CD4-positive, alpha-beta T cell treated with Interleukin-1 beta for 1 hour (primary cell): ENCODE measurements around the gene ATXN1.

ENCODE experiments used
- DNase-seq, 2 donors: peaks; one replicate each; pipeline ENCODE4 v3.0.0-alpha.2; 2020 to 2022

Gene ATXN1

DNA sequence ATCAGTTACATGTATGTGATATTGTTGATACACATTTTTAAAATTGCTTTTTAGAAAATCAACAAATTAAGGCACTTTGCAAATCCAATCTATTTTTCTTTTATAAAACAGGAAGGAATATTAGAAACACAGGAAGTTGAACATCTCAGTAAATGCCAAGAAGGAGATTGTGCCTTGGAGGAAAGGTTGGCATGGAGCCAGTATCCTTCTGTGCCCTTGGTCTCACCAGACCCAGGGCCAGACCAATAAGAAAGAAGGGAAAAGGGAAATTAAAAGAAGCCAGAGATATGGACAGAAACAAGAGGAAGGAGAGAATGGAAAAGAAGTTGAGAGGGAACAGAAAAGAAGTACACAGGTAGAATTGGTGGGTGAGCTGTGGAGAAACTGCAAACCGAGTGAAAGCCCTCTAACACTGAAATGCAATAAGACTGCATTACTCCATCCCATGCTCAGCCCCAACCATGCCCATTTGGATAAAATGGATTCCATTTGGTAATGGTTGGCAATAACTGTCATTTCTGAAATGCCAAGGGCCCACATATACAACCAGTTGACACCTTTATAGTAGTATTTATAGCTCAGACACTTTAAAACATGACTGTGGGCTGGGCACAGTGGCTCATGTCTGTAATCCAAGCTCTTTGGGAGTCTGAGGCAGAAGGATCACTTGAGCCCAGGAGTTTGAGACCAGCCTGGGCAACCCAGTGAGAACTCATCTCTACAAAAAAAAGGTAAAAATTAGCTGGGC is 389.1 kb downstream of the ATXN1 start:
- DNase-seq, result no peak

DNA sequence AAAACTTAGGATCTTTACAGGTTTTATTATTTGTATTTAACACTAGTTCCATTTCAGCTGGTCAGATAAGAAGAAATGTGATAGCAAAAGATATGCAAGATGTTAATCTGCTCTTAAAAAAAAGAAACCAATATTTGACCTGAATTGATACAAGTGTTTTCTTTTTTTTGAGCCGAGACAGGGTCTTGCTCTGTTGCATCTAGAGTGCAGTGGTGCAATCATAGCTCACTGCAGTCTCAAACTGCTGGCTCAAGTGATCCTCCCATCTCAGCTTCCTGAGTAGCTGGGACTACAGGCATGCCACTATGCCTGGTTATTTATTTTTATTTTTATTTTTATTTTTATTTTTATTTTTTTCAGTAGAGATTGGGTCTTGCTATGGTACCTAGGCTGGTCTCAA is 389.9 kb downstream of the ATXN1 start:
- no peak for DNase-seq

DNA sequence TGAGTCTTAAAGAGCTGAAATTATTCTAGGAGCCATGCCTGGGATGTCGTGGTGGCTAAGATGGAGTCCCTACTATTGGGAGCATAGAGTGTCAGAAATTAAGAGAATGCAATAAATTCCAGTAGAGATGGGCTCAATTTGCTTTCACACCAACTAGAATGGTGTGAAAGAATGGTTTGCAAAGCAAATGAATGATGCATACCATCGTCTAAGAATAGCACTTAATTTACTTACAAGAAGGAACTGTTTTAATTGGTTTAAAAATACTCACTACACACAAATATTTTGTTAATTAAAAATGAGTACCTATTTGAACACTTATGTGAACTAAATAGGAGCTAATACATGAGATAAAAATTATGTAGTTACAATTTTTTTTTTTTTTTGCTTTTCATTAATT is 390.3 kb downstream of the ATXN1 start:
- DNase-seq, result no peak

DNA sequence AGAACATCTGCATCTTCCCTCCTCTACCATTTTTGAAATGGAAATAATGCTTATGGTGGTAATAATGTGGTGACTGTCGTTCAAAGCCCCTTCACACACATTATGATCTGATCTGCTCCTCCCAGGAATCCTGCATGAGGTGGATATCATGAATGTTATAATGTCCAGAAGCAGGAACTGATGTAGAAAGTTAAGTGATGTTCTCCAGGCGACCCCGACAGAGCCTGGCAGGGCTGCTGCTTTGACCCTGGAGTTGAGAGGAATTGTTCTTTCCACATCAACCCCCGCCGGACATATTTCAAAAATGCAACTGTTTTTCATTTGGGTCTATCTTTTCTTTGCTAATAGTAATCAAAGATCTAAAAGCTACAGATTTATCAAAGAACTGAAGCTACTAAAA is 391.3 kb downstream of the ATXN1 start:
- no peak for DNase-seq

DNA sequence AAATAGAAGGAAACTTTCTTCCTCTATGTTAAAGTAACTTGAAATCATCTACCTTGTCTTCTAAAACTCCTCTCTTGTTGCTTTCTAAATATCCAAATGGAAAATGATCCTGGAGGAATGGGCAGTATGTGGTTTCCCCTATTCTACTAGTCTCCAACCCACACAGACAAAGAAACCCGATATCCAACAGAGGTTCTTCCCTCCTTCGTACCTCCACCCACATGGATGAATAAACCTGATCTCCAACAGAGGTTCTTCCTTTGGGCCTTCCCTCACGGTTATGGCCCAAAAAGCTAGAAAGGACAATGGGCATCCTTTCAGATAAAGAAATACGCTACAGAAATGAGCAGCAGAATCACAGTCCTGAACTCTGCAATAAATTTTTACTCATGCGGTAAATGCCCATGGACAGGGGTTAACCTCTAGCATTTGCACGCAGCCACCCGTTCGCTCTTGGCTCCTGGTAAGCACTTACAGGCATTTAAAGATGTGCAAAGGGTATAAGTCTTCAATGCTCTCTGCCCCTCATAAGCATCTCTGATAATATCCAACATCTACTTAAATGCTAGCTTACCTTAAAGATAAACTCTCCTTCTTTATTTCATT is 392.0 kb downstream of the ATXN1 start:
- no peak for DNase-seq

DNA sequence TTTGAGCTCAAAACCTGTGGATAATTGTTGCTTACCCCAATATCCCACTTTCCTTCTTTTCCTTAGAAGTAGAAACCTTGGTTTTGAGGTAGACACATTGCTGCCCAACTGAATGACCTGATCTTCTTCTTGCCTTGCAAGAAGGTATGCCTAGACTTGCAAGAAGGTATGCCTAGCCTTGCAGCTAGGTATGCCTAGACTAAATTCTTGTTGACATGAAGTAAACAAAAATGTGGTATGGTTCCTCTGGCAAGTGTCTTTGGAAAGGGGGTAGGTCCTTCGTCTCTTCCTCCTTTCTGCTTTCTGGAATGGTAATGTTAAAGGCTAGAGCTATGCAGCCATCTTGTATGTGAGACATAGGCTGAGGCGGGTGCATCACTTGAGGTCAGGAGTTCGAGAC is 393.7 kb downstream of the ATXN1 start:
- DNase-seq, result no peak

DNA sequence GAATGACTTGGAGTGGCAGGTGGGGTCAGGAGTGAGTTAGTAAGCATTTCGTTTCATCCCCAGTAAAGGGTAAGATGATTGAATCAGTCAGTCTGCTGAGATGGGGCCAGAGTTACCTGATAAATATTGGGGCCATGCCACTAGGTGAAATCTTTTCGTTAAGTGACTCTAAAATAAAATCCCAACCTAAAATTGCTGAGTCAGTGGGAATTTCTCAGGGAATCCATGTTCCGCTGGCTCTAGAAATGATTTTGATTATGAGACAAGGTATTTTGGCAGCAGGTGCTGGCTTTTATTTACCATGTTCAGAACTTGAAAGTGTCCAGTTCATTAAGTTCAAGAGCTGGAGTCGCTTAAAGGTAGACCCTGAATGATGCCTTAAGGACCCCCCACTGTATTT is 397.5 kb downstream of the ATXN1 start:
- no peak for DNase-seq

DNA sequence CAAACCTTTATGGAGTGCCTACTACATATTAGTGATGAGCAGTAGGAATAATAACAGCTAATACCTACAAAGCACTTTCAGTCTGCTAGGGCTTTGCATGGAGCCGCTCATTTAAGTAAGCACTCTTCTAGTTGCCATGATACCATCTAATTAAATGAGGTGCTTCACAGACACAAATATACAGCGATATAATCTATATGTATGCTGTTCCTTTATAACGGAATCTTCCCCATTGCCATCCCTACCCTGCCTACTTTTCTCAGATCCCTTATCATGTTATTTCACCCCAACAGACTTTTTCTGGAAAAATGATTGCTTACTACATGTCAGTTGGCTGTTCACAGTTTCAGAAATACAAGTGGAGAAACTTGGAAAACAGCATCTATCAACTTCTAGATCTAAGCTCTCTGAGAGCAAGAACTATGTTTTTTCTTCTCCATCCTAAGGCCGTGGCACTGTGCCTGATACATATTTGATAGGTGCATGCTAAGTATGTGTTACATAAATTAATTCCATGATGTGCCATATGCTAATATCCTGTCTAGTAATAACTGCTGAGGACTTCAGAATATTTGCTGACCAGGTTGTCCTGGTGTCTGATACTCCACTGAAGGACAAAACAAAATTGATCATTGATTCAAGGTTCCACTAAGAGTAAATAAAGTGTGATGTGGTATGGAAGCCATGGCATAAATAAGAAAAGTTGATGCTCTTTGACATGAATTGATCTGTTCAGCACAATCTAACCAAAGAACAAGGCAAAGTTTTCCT is 398.3 kb downstream of the ATXN1 start:
- DNase-seq, result no peak

DNA sequence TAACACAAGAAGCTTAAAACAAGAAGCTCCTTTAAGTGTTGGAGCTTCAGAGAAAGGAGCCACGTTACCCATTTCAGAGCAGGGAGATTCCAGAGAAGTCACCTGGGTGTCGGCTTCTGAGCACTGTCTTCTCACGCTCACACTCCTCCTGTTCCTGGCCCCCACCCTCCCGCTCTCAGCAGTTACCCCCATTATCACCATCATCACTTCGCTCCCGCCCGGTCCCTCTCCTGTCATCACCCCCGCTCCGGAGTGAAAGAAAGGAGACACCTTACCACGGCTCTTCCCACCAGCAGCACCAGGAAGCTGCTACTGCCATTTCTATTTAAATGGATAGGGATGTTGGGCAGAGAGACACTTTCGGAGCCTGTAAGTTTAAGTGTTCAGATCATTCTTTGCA is 399.0 kb downstream of the ATXN1 start:
- no peak for DNase-seq

DNA sequence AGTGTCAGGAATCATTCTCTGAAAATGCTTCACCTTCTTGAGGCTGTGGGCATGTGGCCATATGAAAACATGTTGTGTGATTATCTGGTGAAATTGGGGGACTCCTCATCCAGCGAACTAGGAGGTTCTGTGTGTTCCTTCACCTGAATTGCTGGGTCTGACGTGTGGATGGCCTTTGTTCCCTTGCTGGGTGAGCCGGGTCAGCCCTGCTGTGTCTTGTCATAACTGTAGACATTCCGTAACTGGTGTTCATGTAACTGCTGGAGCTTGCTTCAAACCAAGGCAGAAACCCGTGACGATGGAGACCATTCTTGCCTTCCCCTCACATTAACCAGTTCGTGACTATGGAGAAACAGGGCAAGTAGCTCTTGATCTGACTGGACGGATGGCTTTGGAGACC is 399.4 kb downstream of the ATXN1 start:
- no peak for DNase-seq

DNA sequence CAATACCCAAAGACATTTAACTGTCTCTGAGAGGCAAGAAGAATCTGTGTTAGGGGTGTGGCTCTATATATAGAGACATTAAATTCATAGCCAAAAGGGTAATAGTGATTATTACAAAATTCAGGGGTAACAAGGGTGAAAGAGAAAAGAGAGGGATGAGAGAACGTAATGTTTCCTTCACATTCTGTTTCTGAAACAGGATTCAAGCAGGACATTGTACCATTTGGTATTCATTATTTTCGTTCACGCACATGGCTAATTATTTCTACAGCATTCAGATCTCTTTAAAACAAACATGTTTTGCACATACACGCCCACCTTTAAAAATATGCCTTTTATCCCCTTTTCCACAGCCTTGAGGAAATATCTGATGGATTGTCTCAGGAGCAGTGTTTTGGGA is 400.1 kb downstream of the ATXN1 start:
- no peak for DNase-seq

DNA sequence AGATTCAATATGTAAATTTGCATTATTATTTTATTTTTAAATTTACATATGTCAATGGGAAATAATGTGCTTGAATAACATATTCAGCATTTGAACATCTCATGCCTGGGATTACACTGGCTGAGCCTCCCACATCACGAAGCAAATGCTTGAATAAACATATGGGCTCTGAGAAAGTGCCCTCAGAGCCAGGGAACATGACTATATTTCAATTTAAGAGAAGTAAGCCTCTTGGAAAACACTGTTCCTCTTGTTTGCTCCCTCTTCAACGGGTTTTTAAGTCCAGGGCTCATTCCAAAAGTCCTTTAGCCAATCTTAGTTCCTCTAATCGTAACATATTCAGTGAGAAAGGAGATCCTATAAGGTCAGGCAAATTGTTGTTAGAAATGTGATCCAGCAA is 400.9 kb downstream of the ATXN1 start:
- no peak for DNase-seq

DNA sequence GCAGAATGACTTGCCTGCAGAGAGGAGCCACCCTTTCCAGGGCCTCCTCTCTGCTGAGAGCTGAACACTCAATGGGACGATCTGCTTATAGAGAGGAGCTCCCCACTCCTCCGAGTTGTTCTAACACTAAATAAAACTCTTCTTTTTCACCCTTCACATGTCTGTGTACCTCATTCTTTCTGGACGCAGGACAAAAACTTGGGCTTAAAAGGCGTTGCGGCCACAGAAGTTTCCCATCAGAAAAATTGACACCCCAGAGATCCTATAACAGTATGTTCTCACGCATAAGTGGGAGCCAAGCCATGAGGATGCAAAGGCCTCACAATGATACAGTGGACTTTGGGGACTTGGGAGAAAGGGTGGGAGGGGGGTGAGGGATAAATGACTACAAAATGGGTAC is 401.7 kb downstream of the ATXN1 start:
- DNase-seq, result no peak

DNA sequence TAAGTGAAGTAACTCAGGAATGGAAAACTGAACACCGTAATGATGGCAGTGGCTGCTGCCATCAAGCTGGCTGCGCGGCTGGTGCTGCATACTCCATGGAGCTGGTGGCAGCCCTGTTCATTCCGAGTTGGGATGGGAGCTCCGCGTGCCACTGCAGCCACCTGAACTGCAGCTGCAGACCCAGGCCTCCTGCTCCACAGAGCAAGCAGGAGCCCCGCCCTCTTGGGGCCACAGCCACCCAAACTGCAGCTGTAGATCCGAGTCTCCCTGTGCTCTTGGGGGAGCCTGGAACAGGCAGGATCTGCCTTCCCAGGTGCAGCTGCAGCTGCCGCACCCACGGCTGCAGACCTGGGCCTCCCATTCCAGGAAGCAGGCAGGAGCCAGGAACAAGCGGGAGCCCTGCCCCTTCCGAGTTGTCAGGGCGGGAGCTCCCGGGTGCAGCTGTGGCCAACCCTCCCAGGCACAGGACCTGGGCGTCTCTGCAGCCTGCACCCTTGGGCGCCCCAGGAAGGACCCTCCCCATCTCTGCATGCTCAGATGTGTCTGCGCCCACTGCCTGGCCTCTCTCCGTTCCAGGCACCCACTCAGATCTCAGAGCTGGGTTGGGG is 402.6 kb downstream of the ATXN1 start:
- no peak for DNase-seq

DNA sequence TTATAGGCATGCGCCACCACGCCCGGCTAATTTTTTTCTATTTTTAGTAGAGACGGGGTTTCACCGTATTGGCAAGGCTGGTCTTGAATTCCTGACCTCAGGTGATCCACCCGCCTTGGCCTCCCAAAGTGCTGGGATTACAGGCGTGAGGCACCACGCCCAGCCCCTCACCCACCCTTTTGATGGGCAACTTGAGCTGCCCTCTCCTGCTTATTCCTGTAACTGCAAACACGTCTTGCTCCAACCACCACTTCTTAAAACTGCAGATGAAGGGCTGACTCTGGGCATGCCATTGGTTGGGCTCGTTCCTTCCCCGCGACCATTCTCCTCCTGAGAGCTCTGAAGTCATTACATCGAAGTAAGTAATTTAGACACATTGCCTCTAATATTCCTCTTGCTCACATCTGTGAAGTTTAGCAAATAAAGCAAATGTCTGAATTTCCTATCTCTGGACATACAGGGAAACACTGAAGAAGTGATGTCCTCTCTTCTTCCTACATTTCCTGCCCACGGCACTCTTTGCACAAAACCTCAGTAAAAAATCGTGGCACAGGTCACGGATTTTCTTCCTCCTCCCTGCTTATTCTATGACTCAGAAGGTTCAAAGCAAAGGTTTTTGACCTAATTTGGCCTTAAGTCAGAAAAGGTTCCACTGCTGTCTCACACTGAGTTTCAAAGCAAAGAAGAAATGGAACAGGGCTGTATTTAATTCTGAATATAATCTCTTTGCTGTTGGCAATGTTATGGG is 405.4 kb downstream of the ATXN1 start:
- DNase-seq, result no peak

DNA sequence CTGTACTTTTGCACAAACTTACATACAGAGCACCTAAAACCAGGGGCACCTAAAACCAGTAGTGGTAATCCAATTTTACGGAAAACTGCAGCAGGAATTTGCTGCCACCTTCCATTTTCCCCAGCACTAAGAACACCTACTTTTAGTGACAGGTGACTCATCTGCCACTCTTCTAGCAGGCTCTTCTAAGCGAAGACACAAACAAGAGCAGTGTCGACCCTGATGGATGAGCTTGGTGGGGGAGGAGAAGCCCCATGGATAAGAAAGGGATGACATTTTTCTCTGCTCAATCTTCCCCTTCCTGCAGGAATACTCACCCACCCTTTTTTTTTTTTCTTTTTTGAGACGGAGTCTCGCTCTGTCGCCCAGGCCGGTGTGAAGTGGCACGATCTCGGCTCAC is 406.0 kb downstream of the ATXN1 start:
- DNase-seq, result no peak

DNA sequence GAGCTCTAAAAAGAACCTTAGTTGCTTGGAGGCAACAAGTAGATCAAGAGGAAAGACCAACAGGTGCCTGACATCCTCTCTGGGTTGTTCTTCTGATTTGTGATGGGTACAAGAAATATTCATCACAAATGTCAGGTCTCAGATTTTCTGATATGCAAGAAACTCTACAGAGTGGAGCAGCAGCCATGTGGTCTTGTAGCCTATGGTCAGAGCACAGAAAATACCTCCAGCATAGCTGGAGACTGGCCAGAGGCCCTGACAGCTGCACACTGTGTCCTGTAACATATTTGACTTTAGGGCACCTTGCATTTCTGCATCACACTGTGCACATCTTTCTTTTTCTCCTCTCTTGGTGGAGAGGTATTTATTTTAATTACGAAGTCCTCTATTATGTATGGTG is 406.6 kb downstream of the ATXN1 start:
- no peak for DNase-seq

DNA sequence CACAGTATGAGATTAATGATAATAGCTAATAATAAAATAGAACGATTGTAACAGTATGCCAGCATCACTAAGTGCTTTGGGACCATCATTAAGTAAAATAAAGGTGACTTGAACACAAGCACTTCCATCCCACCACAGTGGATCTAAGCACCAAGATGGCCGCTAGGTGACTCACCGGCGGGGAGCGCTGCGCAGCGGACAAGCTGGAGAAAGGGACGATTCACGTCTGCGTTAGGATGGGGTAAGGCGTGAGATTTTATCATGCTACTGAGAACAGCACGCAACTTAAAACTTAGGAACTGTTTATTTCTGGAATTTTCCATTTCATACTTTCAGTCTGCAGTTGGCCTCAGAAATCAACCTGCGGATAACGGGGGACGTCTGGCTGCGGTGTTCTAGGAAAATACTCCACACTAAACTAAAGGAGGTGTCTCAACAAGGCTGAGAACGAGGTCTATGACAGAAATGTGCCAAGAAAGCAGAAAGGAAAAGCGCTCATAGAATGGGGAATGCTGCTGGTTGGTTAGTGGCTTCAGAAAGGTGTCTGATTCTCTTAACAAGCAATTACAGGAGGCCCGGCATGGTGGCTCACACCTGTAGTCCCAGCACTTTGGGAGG is 408.3 kb downstream of the ATXN1 start:
- no peak for DNase-seq

DNA sequence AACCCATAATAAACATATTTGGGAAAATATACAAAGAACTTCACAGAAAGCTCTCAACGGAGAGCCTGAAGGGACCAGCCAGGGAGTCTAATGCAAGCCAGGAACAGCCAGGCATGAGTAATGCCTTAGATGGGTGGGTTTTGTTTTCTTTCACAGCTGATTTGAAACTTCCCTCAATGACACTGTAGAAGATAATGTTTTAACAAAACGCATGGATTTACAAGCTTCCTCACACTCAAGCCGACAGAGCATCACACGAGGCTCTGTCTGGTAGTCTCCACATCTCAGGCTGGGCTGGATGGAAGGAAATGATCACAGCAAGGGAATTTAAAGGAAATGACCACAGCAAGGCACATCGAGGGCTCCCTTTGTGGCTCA is 409.0 kb downstream of the ATXN1 start:
- no peak for DNase-seq

DNA sequence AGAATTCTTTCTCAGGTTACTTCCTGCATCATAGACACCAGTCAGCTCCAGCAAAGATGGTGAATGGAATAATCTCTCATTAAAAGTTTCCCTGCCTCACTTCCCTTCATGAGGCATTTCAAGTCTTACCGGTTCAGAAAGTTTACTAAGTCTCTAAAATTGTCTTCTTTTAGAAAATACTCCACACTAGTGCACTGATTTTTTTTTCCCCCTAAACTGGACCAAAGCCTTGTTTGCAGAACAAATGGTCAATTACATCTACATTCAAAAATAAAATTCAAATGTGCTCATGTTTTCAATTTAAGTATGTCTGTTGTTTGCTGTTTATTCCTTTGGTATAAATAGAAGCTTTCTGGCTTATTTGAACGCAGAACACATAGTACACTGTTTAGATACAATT is 411.7 kb downstream of the ATXN1 start:
- DNase-seq, result no peak

DNA sequence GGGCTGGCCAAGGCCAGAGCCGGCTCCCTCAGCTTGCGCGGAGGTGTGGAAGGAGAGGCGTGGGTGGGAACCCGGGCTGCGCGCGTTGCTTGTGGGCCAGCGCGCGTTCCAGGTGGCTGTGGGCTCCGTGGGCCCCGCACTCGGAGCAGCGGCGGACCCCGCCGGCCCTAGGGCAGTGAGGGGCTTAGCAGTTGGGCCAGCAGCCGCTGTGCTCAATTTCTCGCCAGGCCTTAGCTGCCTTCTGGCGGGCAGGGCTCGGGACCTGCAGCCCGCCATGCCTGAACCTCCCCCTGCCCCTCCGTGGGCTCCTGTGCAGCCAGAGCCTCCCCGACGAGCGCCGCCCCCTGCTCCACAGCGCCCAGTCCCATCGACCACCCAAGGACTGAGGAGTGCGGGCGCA is 414.4 kb downstream of the ATXN1 start:
- no peak for DNase-seq

DNA sequence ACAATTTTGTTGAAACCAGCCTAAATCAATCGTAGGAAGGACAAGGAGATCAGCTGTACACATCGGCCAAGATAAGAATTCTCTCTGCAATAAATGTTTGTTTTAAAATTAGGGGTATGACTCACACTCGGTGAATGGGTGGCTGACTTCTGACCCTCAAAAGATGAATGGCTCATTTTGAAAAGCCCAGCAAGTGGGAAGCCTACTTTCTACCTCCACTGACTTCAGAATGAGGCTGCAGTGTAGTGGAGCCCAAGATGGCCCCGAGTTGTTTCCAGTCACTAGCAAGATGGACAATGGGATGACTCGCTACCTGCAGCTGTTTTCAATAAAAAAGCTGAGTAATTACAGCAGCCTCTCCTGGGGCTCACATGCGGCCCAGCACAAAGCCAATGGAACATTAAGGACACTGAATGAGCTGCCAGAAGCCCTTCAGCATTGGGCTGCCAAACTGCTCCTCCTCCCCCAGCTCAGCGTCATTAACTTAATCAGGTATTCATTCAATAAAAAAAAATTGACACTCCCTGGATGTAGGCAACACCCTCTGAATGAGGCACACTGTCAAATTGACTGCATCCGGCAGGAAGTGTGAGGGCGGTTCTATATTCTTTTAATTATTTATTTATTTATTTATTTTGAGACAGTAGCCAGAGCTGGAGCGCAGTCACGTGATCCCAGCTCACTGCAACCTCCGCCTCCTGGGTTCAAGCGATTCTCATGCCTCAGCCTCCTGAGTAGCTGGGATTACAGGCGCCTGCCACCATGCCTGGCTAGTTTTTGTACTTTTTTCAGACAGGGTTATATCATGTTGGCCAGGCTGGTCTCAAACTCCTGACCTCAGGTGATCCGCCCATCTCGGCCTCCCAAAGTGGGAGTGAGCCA is 415.6 kb downstream of the ATXN1 start:
- DNase-seq, result no peak
